GM19193 (cell line): ENCODE data around the gene HSD11B2.

Experiments used
- POLR2A ChIP-seq: IDR thresholded peaks from 4 replicates; pipeline ENCODE4 v1.6.1; 2011; ENCODE audit not compliant: insufficient read depth, insufficient read length; ENCODE audit errors: extremely low read depth

HSD11B2 gene

DNA sequence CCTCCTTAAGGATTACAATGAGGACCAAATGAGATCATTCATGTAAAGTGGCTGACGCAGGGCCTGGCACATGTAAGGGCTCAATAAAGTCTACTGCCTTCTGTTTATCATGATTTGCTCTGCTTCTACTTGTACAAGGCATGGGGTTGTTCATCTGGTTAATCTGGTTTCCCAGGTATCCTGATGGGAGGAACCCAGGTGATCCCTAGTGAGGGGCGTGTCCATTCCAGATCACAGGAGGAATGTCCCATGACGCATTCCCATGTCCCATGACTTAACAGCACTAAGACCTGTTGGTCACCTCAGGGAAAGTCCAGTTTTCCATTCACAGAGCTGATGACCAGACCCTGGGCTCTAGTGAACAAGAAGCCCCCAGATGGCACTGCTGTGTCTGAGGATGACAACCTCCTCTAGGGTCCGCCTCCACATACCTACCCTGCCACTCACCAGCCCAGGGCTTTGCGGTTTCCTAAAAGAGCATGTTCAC, 26.1 kb upstream of the HSD11B2 start:
- no peak for TF ChIP-seq POLR2A

GRCh38 chr16:67405336-67405735, 25.6 kb upstream of the HSD11B2 start:
- no peak for TF ChIP-seq POLR2A

GRCh38 chr16:67406111-67406971, 24.6 kb upstream of the HSD11B2 start:
- TF ChIP-seq POLR2A: no peak

GRCh38 chr16:67407176-67407787, 23.6 kb upstream of the HSD11B2 start:
- no peak for TF ChIP-seq POLR2A

GRCh38 chr16:67407788-67408452, 23.0 kb upstream of the HSD11B2 start:
- no peak for TF ChIP-seq POLR2A

GRCh38 chr16:67409631-67410030, 21.3 kb upstream of the HSD11B2 start:
- TF ChIP-seq POLR2A: no peak

DNA sequence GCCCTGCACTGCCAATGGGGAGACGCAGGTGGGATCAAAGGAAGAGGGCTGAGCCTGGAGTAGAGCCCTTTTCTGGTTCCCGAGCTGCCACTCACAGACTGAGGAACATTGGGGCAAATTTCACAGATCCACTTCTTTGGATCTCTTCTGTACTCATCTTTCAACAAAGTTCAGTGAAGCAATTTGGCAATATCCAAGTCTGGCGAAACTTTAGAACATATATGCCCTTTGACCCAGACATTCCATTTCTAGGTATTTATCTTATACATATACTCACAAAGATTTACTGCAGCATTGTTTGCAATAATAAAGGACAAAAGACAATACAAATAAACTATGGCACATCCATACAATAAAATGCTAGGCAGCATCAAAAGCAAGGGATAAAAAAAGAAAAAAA, 19.6 kb upstream of the HSD11B2 start:
- no peak for TF ChIP-seq POLR2A

- TF ChIP-seq POLR2A: no peak
Observed at GRCh38 chr16:67412294-67412693, 18.6 kb upstream of the HSD11B2 start.

- TF ChIP-seq POLR2A: no peak
Observed at GRCh38 chr16:67413978-67414911, 16.7 kb upstream of the HSD11B2 start.

GRCh38 chr16:67415872-67416793, 14.8 kb upstream of the HSD11B2 start, which contains the start of gene ZDHHC1:
TSS of gene ZDHHC1 (minus strand) at chr16:67416477. CDS start at chr16:67407775, 8,702 bp downstream.
- no peak for TF ChIP-seq POLR2A

DNA sequence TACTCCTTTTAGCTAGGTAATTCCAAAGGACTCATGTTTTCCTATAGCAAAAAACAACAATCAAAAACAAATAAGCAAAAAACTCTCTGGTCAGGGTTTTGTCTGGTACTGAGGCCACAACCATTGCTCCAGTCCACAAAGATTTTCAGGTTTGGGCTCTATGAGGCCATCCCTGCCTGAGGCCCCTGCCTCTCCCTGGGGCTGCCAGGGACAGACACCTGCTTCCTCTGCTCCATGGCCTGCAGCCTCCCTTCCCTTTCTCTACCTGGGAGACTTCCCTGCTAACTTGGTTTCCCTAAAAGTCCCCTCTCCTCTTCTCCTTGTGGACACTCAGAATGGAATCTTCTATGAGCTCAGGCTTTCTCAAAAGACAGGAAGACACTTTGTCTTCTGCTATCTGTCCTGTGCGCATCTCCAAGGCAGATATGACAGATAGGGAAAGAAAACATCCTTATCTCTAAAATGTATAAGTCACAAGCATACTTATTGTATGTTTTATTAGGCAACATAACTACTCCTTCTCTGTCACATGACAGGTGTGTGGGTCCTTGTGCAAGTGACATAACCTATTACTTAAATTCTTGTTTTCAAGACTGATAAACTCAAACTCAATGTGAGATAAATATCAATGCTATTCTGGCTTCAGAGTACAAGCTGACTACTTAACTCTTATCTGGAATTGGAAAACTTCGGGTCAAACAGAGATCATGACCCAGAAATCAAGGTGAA, 13.4 kb upstream of the HSD11B2 start:
- no peak for TF ChIP-seq POLR2A

GRCh38 chr16:67419502-67419901, 11.4 kb upstream of the HSD11B2 start:
- no peak for TF ChIP-seq POLR2A

- no peak for TF ChIP-seq POLR2A
Observed at GRCh38 chr16:67419931-67420330, 11.0 kb upstream of the HSD11B2 start.
